HEK293 (cell line): ENCODE measurements around the gene AJUBA.

Experiments
- BCL11A ChIP-seq: fragments of 450-650 bp; formaldehyde crosslinking; IDR thresholded peaks from 2 replicates; pipeline ENCODE4 v1.5.1; 2016; ENCODE audit warnings: low read depth, missing biosample characterization, missing genetic modification characterization
- CTCF ChIP-seq: fragments of 450-650 bp; formaldehyde crosslinking; IDR thresholded peaks from 2 replicates; pipeline ENCODE4 v1.5.1; 2016; ENCODE audit warnings: missing biosample characterization, missing genetic modification characterization
- ZBTB1 ChIP-seq: fragments of 450-650 bp; formaldehyde crosslinking; IDR thresholded peaks from 2 replicates; pipeline ENCODE4 v1.5.1; 2016; ENCODE audit warnings: missing biosample characterization, missing genetic modification characterization
- ZNF140 ChIP-seq: fragments of 450-650 bp; formaldehyde crosslinking; IDR thresholded peaks from 2 replicates; pipeline ENCODE4 v1.5.1; 2016; ENCODE audit warnings: missing biosample characterization, missing genetic modification characterization
- ZNF692 ChIP-seq: fragments of 450-650 bp; formaldehyde crosslinking; IDR thresholded peaks from 2 replicates; pipeline ENCODE4 v1.5.1; 2016; ENCODE audit warnings: missing biosample characterization, missing genetic modification characterization
- ZNF76 ChIP-seq: fragments of 450-650 bp; formaldehyde crosslinking; IDR thresholded peaks from 2 replicates; pipeline ENCODE4; 2016; ENCODE audit warnings: low read depth, missing biosample characterization, missing genetic modification characterization, borderline replicate concordance

- TF ChIP-seq ZBTB1 (tag by site-specific recombination) (no peak), CTCF (tag by site-specific recombination) (no peak), ZNF140 (tag by site-specific recombination) (no peak), ZNF76 (tag by site-specific recombination) (no peak), BCL11A (tag by site-specific recombination) (no peak), ZNF692 (tag by site-specific recombination) (no peak)
These were observed 9.9 kb downstream of the AJUBA start for GRCh38 chr14:22972313-22972930.
